Measurements from ENCODE around the gene KLHL3.

Gene KLHL3

DNA sequence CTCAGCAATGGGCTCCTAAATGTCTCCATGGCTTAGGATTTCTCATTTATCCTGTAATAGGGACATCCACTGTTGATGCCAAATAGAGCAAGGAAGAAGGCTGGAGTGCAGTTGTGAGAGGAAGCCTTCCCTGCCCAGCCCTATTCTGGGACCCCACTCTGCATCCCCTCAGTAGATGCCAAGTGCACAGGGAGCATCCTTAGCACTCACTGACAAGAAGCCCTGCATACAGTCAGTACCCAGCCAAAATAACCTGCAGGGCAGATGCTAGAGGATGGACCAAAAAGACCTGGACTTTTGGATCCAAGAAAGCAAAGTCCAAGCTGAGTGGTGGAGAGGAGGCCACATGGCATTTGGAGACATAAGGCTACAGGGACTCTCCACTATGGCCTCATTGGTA, 123.3 kb downstream of the KLHL3 start:
- no peak overlapping the region for H3K4me3 ChIP-seq (ENCODE audit: control insufficient read depth in 1 of 7, extremely low read depth in 1 of 7, insufficient read depth in 4 of 7, low read depth in 2 of 7, low read length in 6 of 7)
- ChIA-PET POLR2A (no interaction called here), CTCF (no interaction called here)
- H3K4me1 ChIP-seq (ENCODE audit: control extremely low read depth in 1 of 4, control insufficient read depth in 4 of 4, insufficient read depth in 4 of 4, low read length in 3 of 4) = peaks cover 0 to 14% (median 10%) of the 10 kb centered on the region in 4 experiments
- H3K9me3 ChIP-seq (ENCODE audit: control extremely low read depth in 1 of 5, control insufficient read depth in 4 of 5, insufficient read depth in 2 of 5, low read depth in 1 of 5, low read length in 4 of 5) = no peaks in the 10 kb centered on the region
- H3K27ac ChIP-seq (ENCODE audit: insufficient read depth in 1 of 2, low read depth in 1 of 2, low read length in 2 of 2, poor library complexity in 1 of 2, severe bottlenecking in 2 of 2) = no peak overlapping the region
- no peak for DNase-seq
- H3K27me3 ChIP-seq (replicated peaks in 2 of 5; ENCODE audit: control insufficient read depth in 4 of 5, insufficient read depth in 5 of 5, low read length in 4 of 5) = peaks cover 0 to 3% (median 0%) of the 10 kb centered on the region in 5 experiments
- H3K36me3 ChIP-seq (ENCODE audit: control insufficient read depth in 4 of 4, insufficient read depth in 4 of 4, low read length in 3 of 4) = peaks cover 0 to 2% (median 0%) of the 10 kb centered on the region in 4 experiments

DNA sequence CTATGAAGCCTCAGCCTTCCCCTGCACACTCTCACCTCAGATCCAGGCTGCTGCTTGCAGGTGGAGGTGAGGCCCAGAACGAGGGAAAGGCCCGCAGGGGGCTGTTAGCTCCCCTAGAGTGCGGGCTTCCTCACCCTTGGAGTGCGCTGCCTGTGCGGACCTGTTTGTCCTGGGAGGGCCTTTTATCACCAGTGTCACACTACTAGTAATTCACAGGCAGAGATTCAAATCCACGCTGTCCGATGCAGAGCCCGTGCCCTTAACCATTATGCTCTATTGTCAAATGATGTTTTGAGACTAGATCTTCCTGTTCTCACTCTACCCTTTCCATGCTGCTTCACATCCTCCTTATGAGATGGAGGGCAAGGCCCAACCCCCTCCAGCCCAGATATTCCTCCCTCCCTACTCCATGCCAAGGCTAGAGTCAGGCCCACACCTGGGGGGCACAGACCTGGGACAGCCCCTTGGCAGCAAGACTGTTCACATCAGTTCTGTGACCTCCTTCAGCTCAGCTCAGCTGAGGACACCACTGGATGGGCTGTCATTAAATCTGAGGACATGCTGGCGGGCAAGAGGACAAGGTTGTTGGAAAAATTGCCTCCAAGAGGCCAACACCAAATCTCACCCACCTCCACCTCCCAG, 124.0 kb downstream of the KLHL3 start:
- no peak overlapping the region for H3K27ac ChIP-seq (ENCODE audit: insufficient read depth in 1 of 2, low read depth in 1 of 2, low read length in 2 of 2, poor library complexity in 1 of 2, severe bottlenecking in 2 of 2)
- no peak overlapping the region for H3K4me3 ChIP-seq (ENCODE audit: control insufficient read depth in 1 of 7, extremely low read depth in 1 of 7, insufficient read depth in 4 of 7, low read depth in 2 of 7, low read length in 6 of 7)
- no peak for DNase-seq
- peaks cover 0 to 14% (median 10%) of the 10 kb centered on the region in 4 experiments for H3K4me1 ChIP-seq (ENCODE audit: control extremely low read depth in 1 of 4, control insufficient read depth in 4 of 4, insufficient read depth in 4 of 4, low read length in 3 of 4)
- H3K36me3 ChIP-seq (ENCODE audit: control insufficient read depth in 4 of 4, insufficient read depth in 4 of 4, low read length in 3 of 4) = no peaks in the 10 kb centered on the region
- 93% methylated on average over 5 of the region's 9 CpGs for WGBS (ENCODE audit: insufficient coverage)
- no peaks in the 10 kb centered on the region for H3K9me3 ChIP-seq (ENCODE audit: control extremely low read depth in 1 of 5, control insufficient read depth in 4 of 5, insufficient read depth in 2 of 5, low read depth in 1 of 5, low read length in 4 of 5)
- CTCF ChIA-PET = no interaction called here
- peaks cover 0 to 3% (median 0%) of the 10 kb centered on the region in 5 experiments for H3K27me3 ChIP-seq (replicated peaks in 2 of 5; ENCODE audit: control insufficient read depth in 4 of 5, insufficient read depth in 5 of 5, low read length in 4 of 5)
- POLR2A ChIA-PET = no interaction called here

DNA sequence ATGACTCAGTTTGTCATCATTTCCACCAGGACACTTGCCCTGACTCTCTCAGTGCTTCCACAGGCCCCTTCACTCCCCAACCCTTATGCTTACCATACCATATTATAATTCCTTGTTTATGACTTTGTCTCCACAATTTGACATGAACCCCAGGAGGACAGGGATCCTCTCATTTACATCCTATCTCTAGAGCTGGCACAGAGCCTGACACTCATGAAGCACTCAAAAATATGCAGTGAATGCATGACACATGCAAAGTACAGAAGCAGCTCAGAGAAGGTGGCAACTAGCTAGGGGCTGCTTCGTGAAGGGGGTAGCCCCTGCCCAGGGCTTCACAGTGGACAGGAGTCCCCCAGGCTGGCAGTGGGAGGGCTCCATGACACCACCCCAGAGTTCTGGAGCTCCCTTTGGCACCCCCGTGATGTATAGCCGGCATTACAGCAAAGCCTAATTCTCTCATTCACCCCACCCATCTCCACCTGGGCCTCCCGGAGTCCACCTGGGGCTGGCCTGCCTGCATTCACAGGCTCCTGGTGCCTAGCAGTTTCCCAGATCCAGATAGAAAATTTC, 124.8 kb downstream of the KLHL3 start:
- Histone ChIP-seq H3K36me3 (ENCODE audit: control insufficient read depth in 4 of 4, insufficient read depth in 4 of 4, low read length in 3 of 4) (no peaks in the 10 kb centered on the region), H3K4me1 (ENCODE audit: control extremely low read depth in 1 of 4, control insufficient read depth in 4 of 4, insufficient read depth in 4 of 4, low read length in 3 of 4) (peaks cover 0 to 14% (median 10%) of the 10 kb centered on the region in 4 experiments), H3K27ac (ENCODE audit: insufficient read depth in 1 of 2, low read depth in 1 of 2, low read length in 2 of 2, poor library complexity in 1 of 2, severe bottlenecking in 2 of 2) (no peak overlapping the region), H3K9me3 (ENCODE audit: control extremely low read depth in 1 of 5, control insufficient read depth in 4 of 5, insufficient read depth in 2 of 5, low read depth in 1 of 5, low read length in 4 of 5) (no peaks in the 10 kb centered on the region), H3K4me3 (ENCODE audit: control insufficient read depth in 1 of 7, extremely low read depth in 1 of 7, insufficient read depth in 4 of 7, low read depth in 2 of 7, low read length in 6 of 7) (no peak overlapping the region), H3K27me3 (replicated peaks in 2 of 5; ENCODE audit: control insufficient read depth in 4 of 5, insufficient read depth in 5 of 5, low read length in 4 of 5) (peaks cover 0 to 3% (median 0%) of the 10 kb centered on the region in 5 experiments)
- 97% methylated on average over 4 of the region's 4 CpGs for WGBS (ENCODE audit: insufficient coverage)
- ChIA-PET POLR2A (no interaction called here), CTCF (no interaction called here)
- DNase-seq = no peak

DNA sequence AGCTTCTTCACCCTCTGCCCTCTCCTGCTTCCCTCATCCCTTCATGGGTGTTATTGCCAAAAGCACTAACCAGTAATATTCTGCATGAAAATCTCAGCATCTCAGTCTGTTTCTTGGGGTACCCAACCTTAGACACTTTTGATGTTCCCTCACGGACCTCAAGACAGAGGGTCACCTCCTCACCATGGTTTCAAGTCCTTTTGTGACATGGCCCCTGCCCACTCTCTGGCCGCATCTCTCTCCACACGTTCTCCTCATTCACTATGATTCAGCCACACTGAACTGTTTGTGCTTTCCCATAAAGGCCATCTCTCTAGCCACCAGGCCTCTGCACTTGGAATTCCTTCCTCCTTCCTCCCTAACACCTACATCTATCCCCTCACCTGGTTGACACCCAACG, 125.3 kb downstream of the KLHL3 start:
- Histone ChIP-seq H3K27ac (ENCODE audit: insufficient read depth in 1 of 2, low read depth in 1 of 2, low read length in 2 of 2, poor library complexity in 1 of 2, severe bottlenecking in 2 of 2) (no peak overlapping the region), H3K4me3 (ENCODE audit: control insufficient read depth in 1 of 7, extremely low read depth in 1 of 7, insufficient read depth in 4 of 7, low read depth in 2 of 7, low read length in 6 of 7) (no peak overlapping the region), H3K36me3 (ENCODE audit: control insufficient read depth in 4 of 4, insufficient read depth in 4 of 4, low read length in 3 of 4) (no peaks in the 10 kb centered on the region), H3K4me1 (ENCODE audit: control extremely low read depth in 1 of 4, control insufficient read depth in 4 of 4, insufficient read depth in 4 of 4, low read length in 3 of 4) (peaks cover 0 to 14% (median 10%) of the 10 kb centered on the region in 4 experiments), H3K27me3 (replicated peaks in 2 of 5; ENCODE audit: control insufficient read depth in 4 of 5, insufficient read depth in 5 of 5, low read length in 4 of 5) (peaks cover 0 to 3% (median 0%) of the 10 kb centered on the region in 5 experiments), H3K9me3 (ENCODE audit: control extremely low read depth in 1 of 5, control insufficient read depth in 4 of 5, insufficient read depth in 2 of 5, low read depth in 1 of 5, low read length in 4 of 5) (no peaks in the 10 kb centered on the region)
- CTCF ChIA-PET = no interaction called here
- DNase-seq = no peak
- POLR2A ChIA-PET = no interaction called here
- WGBS (ENCODE audit: insufficient coverage) = 97% methylated on average over 3 of the region's 4 CpGs

DNA sequence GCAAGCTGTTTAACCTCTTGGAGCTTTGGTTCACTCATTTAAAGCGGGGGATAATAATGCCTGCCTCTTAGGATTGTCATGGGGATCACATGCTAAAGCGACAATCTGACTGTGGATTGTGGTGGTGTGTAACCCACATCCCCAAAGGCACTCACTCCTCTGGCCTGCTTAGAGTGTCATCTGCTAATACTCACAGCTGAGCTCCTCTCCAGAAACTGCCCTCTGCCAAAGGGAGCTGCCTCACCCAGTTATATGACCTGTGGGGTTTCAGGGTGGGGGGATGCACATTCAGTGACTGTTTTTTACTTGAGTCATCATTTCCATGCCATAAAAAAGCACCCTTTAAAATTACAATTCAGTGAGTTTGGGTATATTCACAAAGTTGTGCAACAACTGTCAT, 126.8 kb downstream of the KLHL3 start:
- no peaks in the 10 kb centered on the region for H3K36me3 ChIP-seq (ENCODE audit: control insufficient read depth in 4 of 4, insufficient read depth in 4 of 4, low read length in 3 of 4)
- H3K9me3 ChIP-seq (ENCODE audit: control extremely low read depth in 1 of 5, control insufficient read depth in 4 of 5, insufficient read depth in 2 of 5, low read depth in 1 of 5, low read length in 4 of 5) = no peaks in the 10 kb centered on the region
- H3K4me3 ChIP-seq (ENCODE audit: control insufficient read depth in 1 of 7, extremely low read depth in 1 of 7, insufficient read depth in 4 of 7, low read depth in 2 of 7, low read length in 6 of 7) = no peak overlapping the region
- H3K27ac ChIP-seq (ENCODE audit: insufficient read depth in 1 of 2, low read depth in 1 of 2, low read length in 2 of 2, poor library complexity in 1 of 2, severe bottlenecking in 2 of 2) = no peak overlapping the region
- ChIA-PET CTCF (interaction anchor here (0.7 to 0.8 kb wide), 2 partner anchors 9 to 20 kb away, joined by 3 to 4 read pairs; no protein-coding TSS in a partner anchor), POLR2A (no interaction called here)
- H3K4me1 ChIP-seq (ENCODE audit: control extremely low read depth in 1 of 4, control insufficient read depth in 4 of 4, insufficient read depth in 4 of 4, low read length in 3 of 4) = peaks cover 0 to 21% (median 13%) of the 10 kb centered on the region in 4 experiments
- peaks cover 0 to 6% (median 0%) of the 10 kb centered on the region in 5 experiments for H3K27me3 ChIP-seq (replicated peaks in 2 of 5; ENCODE audit: control insufficient read depth in 4 of 5, insufficient read depth in 5 of 5, low read length in 4 of 5)
- WGBS (ENCODE audit: insufficient coverage) = no CpG with 5 or more reads among the region's 2 CpGs
- DNase-seq = peak in 1 of 3 donors; percentile 23

DNA sequence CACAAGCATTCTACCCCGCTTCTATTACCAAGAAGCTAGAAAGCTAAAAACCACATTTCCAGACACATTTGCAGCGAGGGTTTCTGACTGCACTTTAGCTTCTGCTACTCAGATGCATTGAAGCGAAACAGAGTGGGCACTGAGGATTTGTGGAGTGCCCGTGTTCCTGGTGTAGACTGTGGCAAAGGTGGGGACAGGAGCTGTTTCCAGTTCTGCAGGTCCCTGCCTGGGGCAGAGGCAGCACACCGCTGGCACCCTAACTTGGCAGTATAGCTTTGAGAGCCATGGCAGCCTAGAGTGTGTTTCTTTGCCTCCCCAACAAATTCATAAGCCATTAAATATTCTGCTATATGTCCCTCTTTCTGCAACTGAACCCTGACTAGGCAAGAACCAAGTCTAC, 128.1 kb downstream of the KLHL3 start:
- Histone ChIP-seq H3K27ac (ENCODE audit: insufficient read depth in 1 of 2, low read depth in 1 of 2, low read length in 2 of 2, poor library complexity in 1 of 2, severe bottlenecking in 2 of 2) (no peak overlapping the region), H3K4me3 (ENCODE audit: control insufficient read depth in 1 of 7, extremely low read depth in 1 of 7, insufficient read depth in 4 of 7, low read depth in 2 of 7, low read length in 6 of 7) (no peak overlapping the region), H3K27me3 (replicated peaks in 2 of 5; ENCODE audit: control insufficient read depth in 4 of 5, insufficient read depth in 5 of 5, low read length in 4 of 5) (peaks cover 0 to 10% (median 0%) of the 10 kb centered on the region in 5 experiments), H3K4me1 (ENCODE audit: control extremely low read depth in 1 of 4, control insufficient read depth in 4 of 4, insufficient read depth in 4 of 4, low read length in 3 of 4) (peaks cover 0 to 12% (median 4%) of the 10 kb centered on the region in 4 experiments), H3K36me3 (ENCODE audit: control insufficient read depth in 4 of 4, insufficient read depth in 4 of 4, low read length in 3 of 4) (no peaks in the 10 kb centered on the region), H3K9me3 (ENCODE audit: control extremely low read depth in 1 of 5, control insufficient read depth in 4 of 5, insufficient read depth in 2 of 5, low read depth in 1 of 5, low read length in 4 of 5) (no peaks in the 10 kb centered on the region)
- ChIA-PET POLR2A (no interaction called here), CTCF (interaction anchor here (0.7 to 0.9 kb wide), 4 partner anchors 28 to 289 kb away, joined by 3 read pairs; no protein-coding TSS in a partner anchor)
- 88% methylated on average over 4 of the region's 5 CpGs for WGBS (ENCODE audit: insufficient coverage)
- DNase-seq = no peak

DNA sequence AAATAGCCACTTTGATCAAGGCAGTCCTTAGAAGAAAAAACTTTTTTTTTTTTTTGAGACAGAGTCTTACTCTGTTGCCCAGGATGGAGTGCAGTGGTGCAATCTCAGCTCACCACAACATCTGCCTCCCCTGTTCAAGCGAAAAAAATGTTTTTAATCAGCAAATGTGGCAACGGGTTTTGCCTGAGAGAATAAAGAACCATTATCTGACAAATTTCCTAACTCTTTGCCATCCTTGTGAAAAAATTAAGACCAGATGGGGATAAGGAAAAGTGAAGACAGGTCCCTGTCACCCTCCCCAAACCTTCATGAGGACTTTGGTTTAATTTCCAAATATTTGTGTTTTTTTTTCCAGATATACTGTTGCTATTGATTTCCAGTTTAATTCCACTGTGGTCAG, 129.5 kb downstream of the KLHL3 start:
- Histone ChIP-seq H3K4me3 (ENCODE audit: control insufficient read depth in 1 of 7, extremely low read depth in 1 of 7, insufficient read depth in 4 of 7, low read depth in 2 of 7, low read length in 6 of 7) (no peak overlapping the region), H3K27ac (ENCODE audit: insufficient read depth in 1 of 2, low read depth in 1 of 2, low read length in 2 of 2, poor library complexity in 1 of 2, severe bottlenecking in 2 of 2) (no peak overlapping the region), H3K9me3 (ENCODE audit: control extremely low read depth in 1 of 5, control insufficient read depth in 4 of 5, insufficient read depth in 2 of 5, low read depth in 1 of 5, low read length in 4 of 5) (no peaks in the 10 kb centered on the region), H3K36me3 (ENCODE audit: control insufficient read depth in 4 of 4, insufficient read depth in 4 of 4, low read length in 3 of 4) (no peaks in the 10 kb centered on the region), H3K4me1 (ENCODE audit: control extremely low read depth in 1 of 4, control insufficient read depth in 4 of 4, insufficient read depth in 4 of 4, low read length in 3 of 4) (peaks cover 0 to 12% (median 4%) of the 10 kb centered on the region in 4 experiments), H3K27me3 (replicated peaks in 2 of 5; ENCODE audit: control insufficient read depth in 4 of 5, insufficient read depth in 5 of 5, low read length in 4 of 5) (peaks cover 0 to 14% (median 0%) of the 10 kb centered on the region in 5 experiments)
- ChIA-PET POLR2A (no interaction called here), CTCF (interaction anchor here (2.9 kb wide), 1 partner anchor 286 kb away, joined by 15 read pairs; no protein-coding TSS in a partner anchor)
- DNase-seq = no peak
- no CpG with 5 or more reads among the region's 2 CpGs for WGBS (ENCODE audit: insufficient coverage)

All from common myeloid progenitor, CD34-positive (primary cell).